PFSK-1 (cell line): ENCODE results near the gene MBD4.

ENCODE experiments used
- FOXP2 ChIP-seq: optimal IDR thresholded peaks from 2 replicates; pipeline ENCODE3; 2011; ENCODE audit warnings: borderline replicate concordance, control low read depth, inconsistent platforms; ENCODE audit not compliant: insufficient read depth; ENCODE audit errors: extremely low read length, extremely low read depth
- POLR2AphosphoS5 ChIP-seq: IDR thresholded peaks from 2 replicates; pipeline ENCODE4 v1.6.1; 2012; ENCODE audit warnings: low read depth, mild to moderate bottlenecking, control low read depth, low read length, moderate library complexity
- REST ChIP-seq, 2 experiments: IDR thresholded peaks; 2 replicates each; pipeline versions ENCODE4 v1.6.1 to v1.8.0; 2011 to 2012; ENCODE audit warnings: low read depth in 2 of 2, low read length in 2 of 2, control low read depth in 1 of 2, inconsistent platforms in 1 of 2, mild to moderate bottlenecking in 1 of 2, moderate library complexity in 1 of 2; ENCODE audit not compliant: insufficient read depth in 1 of 2
- SIN3A ChIP-seq: IDR thresholded peaks from 2 replicates; pipeline ENCODE4 v1.6.1; 2012; ENCODE audit warnings: mild to moderate bottlenecking, low read length, moderate library complexity, borderline replicate concordance; ENCODE audit not compliant: insufficient read depth
- TAF1 ChIP-seq: IDR thresholded peaks from 2 replicates; pipeline ENCODE4 v1.6.1; 2012; ENCODE audit warnings: low read length, control low read depth, borderline replicate concordance; ENCODE audit not compliant: insufficient read depth

Gene MBD4

GRCh38 chr3:129409541-129409940 is 30.2 kb downstream of the MBD4 start:
- TF ChIP-seq POLR2AphosphoS5 (no peak), FOXP2 (no peak), SIN3A (no peak), TAF1 (no peak), REST (IDR thresholded peaks at IDR 0.05; ENCODE audit: insufficient read depth in 1 of 2, low read depth in 2 of 2, low read length in 2 of 2) (no peak)

- TF ChIP-seq POLR2AphosphoS5 (no peak), FOXP2 (no peak), TAF1 (no peak), SIN3A (no peak), REST (IDR thresholded peaks at IDR 0.05; ENCODE audit: insufficient read depth in 1 of 2, low read depth in 2 of 2, low read length in 2 of 2) (no peak)
These were observed 35.1 kb downstream of the MBD4 start for GRCh38 chr3:129404610-129405009.

- no peak for TF ChIP-seq REST (IDR thresholded peaks at IDR 0.05; ENCODE audit: insufficient read depth in 1 of 2, low read depth in 2 of 2, low read length in 2 of 2)
- TF ChIP-seq FOXP2, result no peak
- no peak for TF ChIP-seq SIN3A
- no peak for TF ChIP-seq TAF1
- TF ChIP-seq POLR2AphosphoS5, result no peak
These were observed 35.6 kb downstream of the MBD4 start for GRCh38 chr3:129404130-129404529.

- no peak for TF ChIP-seq SIN3A
- TF ChIP-seq POLR2AphosphoS5, result no peak
- no peak for TF ChIP-seq REST (IDR thresholded peaks at IDR 0.05; ENCODE audit: insufficient read depth in 1 of 2, low read depth in 2 of 2, low read length in 2 of 2)
- TF ChIP-seq TAF1, result no peak
- no peak for TF ChIP-seq FOXP2
These were observed 36.3 kb downstream of the MBD4 start for GRCh38 chr3:129403450-129403849.

GRCh38 chr3:129402616-129403015 is 37.1 kb downstream of the MBD4 start:
- no peak for TF ChIP-seq REST (IDR thresholded peaks at IDR 0.05; ENCODE audit: insufficient read depth in 1 of 2, low read depth in 2 of 2, low read length in 2 of 2)
- no peak for TF ChIP-seq TAF1
- no peak for TF ChIP-seq SIN3A
- no peak for TF ChIP-seq POLR2AphosphoS5
- no peak for TF ChIP-seq FOXP2
